Measurements from ENCODE around the gene FBXW11. TPM values are rescaled to one million over a fixed set of nuclear protein-coding genes. Genes with fewer than 3 reads are reported as not detected.

The FBXW11 gene
- total and polyA plus RNA-seq, 9 donors: 20.5 to 73.4 (median 53.0) TPM

- Histone ChIP-seq H3K27me3 (no peaks in the 10 kb centered on the region), H3K27ac (no peak overlapping the region), H3K4me3 (no peak overlapping the region), H3K4me1 (ENCODE audit: insufficient read depth) (peaks cover 4% of the 10 kb centered on the region), H3K9me3 (no peaks in the 10 kb centered on the region), H3K36me3 (no peaks in the 10 kb centered on the region)
- no peak for DNase-seq
- intact Hi-C loops (cut with DNase I): no loop called here
- 92 to 93% (median 92%) methylated on average over 12 of the region's 12 CpGs for WGBS, 3 donors
- no peak for TF ChIP-seq CTCF (IDR thresholded peaks at IDR 0.05)
- TF ChIP-seq POLR2A (IDR thresholded peaks at IDR 0.05): no peak
- TF ChIP-seq EP300 (IDR thresholded peaks at IDR 0.05): no peak
These were observed 42.2 kb upstream of the FBXW11 start for GRCh38 chr5:172048539-172049101.

- H3K9me3 ChIP-seq: no peaks in the 10 kb centered on the region
These were observed 41.7 kb upstream of the FBXW11 start for GRCh38 chr5:172048170-172048422.

GRCh38 chr5:172046593-172046992 is 40.2 kb upstream of the FBXW11 start:
- Histone ChIP-seq H3K27ac (no peak overlapping the region), H3K27me3 (no peaks in the 10 kb centered on the region), H3K4me1 (ENCODE audit: insufficient read depth) (peaks cover 4% of the 10 kb centered on the region), H3K36me3 (no peaks in the 10 kb centered on the region), H3K9me3 (no peaks in the 10 kb centered on the region), H3K4me3 (no peak overlapping the region)
- WGBS, 3 donors: 85 to 88% (median 88%) methylated on average over 4 of the region's 4 CpGs
- intact Hi-C loops (cut with DNase I): no loop called here
- no peak for TF ChIP-seq CTCF (IDR thresholded peaks at IDR 0.05)
- TF ChIP-seq EP300 (IDR thresholded peaks at IDR 0.05): no peak
- no peak for TF ChIP-seq POLR2A (IDR thresholded peaks at IDR 0.05)
- DNase-seq: no peak

More at GRCh38 chr5:172048170-172048422, 41.7 kb upstream of the FBXW11 start:
- peaks cover 4% of the 10 kb centered on the region for H3K4me1 ChIP-seq (ENCODE audit: insufficient read depth)
- 65 to 74% (median 74%) methylated on average over 1 of the region's 1 CpG for WGBS, 3 donors
- TF ChIP-seq POLR2A (IDR thresholded peaks at IDR 0.05): no peak
- no peak for TF ChIP-seq CTCF (IDR thresholded peaks at IDR 0.05)
- no peak for TF ChIP-seq EP300 (IDR thresholded peaks at IDR 0.05)
- H3K27me3 ChIP-seq: no peaks in the 10 kb centered on the region
- intact Hi-C loops (cut with DNase I): no loop called here
- no peak overlapping the region for H3K4me3 ChIP-seq
- H3K36me3 ChIP-seq: no peaks in the 10 kb centered on the region
- DNase-seq: no peak
- H3K27ac ChIP-seq: no peak overlapping the region

- DNase-seq: no peak
- Histone ChIP-seq H3K27ac (no peak overlapping the region), H3K36me3 (no peaks in the 10 kb centered on the region), H3K4me1 (ENCODE audit: insufficient read depth) (peaks cover 4% of the 10 kb centered on the region), H3K27me3 (no peaks in the 10 kb centered on the region), H3K9me3 (no peaks in the 10 kb centered on the region), H3K4me3 (no peak overlapping the region)
- TF ChIP-seq EP300 (IDR thresholded peaks at IDR 0.05) (no peak), CTCF (IDR thresholded peaks at IDR 0.05) (no peak), POLR2A (IDR thresholded peaks at IDR 0.05) (no peak)
- WGBS, 3 donors: 81 to 89% (median 85%) methylated on average over 7 of the region's 7 CpGs
- intact Hi-C loops (cut with DNase I): no loop called here
These were observed 38.8 kb upstream of the FBXW11 start for GRCh38 chr5:172045315-172045632.
